ENCODE results near the gene PZP.
"Not testable (repeated sequence)": the region's sequence is repeated elsewhere in the genome, so short reads cannot be mapped to it uniquely, and the experiment has no call there.

PZP gene

GRCh38 chr12:9180810-9181209, 27.4 kb downstream of the PZP start:
- no peak for DNase-seq

GRCh38 chr12:9179781-9180180, 28.4 kb downstream of the PZP start:
- no peak for DNase-seq

GRCh38 chr12:9169979-9170634, 38.1 kb downstream of the PZP start:
- no peak for DNase-seq

GRCh38 chr12:9167345-9167744, 40.9 kb downstream of the PZP start:
- DNase-seq = not testable (repeated sequence)

GRCh38 chr12:9163392-9163791, 44.8 kb downstream of the PZP start:
- DNase-seq = no peak

- peak; percentile 41 to 60 (median 55) for DNase-seq
Measured at GRCh38 chr12:9156119-9156518, 52.1 kb downstream of the PZP start.

- no peak for DNase-seq
Measured at GRCh38 chr12:9149372-9149771, 58.8 kb downstream of the PZP start.

- DNase-seq = peak; percentile 43 to 73 (median 65)
Measured at GRCh38 chr12:9148926-9149325, 59.3 kb downstream of the PZP start.

GRCh38 chr12:9147461-9147860, 60.7 kb downstream of the PZP start:
- peak; percentile 80 to 89 (median 81) for DNase-seq

GRCh38 chr12:9144730-9145106, 63.5 kb downstream of the PZP start:
- peak in 2 of 3 donors; percentile 54 to 63 for DNase-seq

- peak; percentile 43 to 49 (median 47) for DNase-seq
Measured at GRCh38 chr12:9143929-9144729, 64.1 kb downstream of the PZP start.

- DNase-seq = no peak
Measured at GRCh38 chr12:9143137-9143536, 65.1 kb downstream of the PZP start.

- not testable (repeated sequence) for DNase-seq
Measured at GRCh38 chr12:9139588-9140290, 68.5 kb downstream of the PZP start.

- DNase-seq = no peak
Measured at GRCh38 chr12:9135903-9136310, 72.3 kb downstream of the PZP start.

GRCh38 chr12:9134981-9135628, 73.1 kb downstream of the PZP start:
- peak in 1 of 3 donors; percentile 31 for DNase-seq

- DNase-seq = no peak
Measured at GRCh38 chr12:9133216-9133916, 74.8 kb downstream of the PZP start.

- DNase-seq = no peak
Measured at GRCh38 chr12:9132008-9132535, 76.1 kb downstream of the PZP start.

- DNase-seq = no peak
Measured at GRCh38 chr12:9130244-9130643, 78.0 kb downstream of the PZP start.

- no peak for DNase-seq
Measured at GRCh38 chr12:9127936-9128663, 80.1 kb downstream of the PZP start.

- no peak for DNase-seq
Measured at GRCh38 chr12:9127484-9127883, 80.7 kb downstream of the PZP start.

GRCh38 chr12:9124383-9125031, 83.7 kb downstream of the PZP start:
- no peak for DNase-seq

Measured in suppressor macrophage treated with lipopolysaccharide for 1 hour (primary cell).